Endothelial cell of umbilical vein (primary cell): ENCODE data around the gene CACNA1C. TPM values are rescaled to one million over a fixed set of nuclear protein-coding genes. Genes with fewer than 3 reads are reported as not detected.

ENCODE experiments used
- BruUV-seq: library from RNA; stranded (reverse); fragments of 400-500 nt; replicated peaks from 2 replicates; lab custom pipeline; 2021; lab: Mats Ljungman, UMichigan
- CTCF ChIA-PET: fragments of 300-600, 350-600 bp; sonication (Branson Sonifier 250); formaldehyde crosslinking; loops from one replicate; lab custom pipeline; 2021; ENCODE audit warnings: antibody characterized with exemption, inconsistent platforms; lab: Charles Lee
- POLR2A ChIA-PET: fragments of 300-600, 350-600 bp; sonication (Branson Sonifier 250); formaldehyde crosslinking; loops from one replicate; lab custom pipeline; 2021; ENCODE audit warnings: antibody characterized with exemption, inconsistent platforms; lab: Charles Lee
- DNase-seq: peaks from one replicate; pipeline ENCODE4 v3.0.0-alpha.2; 2011; ENCODE audit warnings: low read depth, low spot score
- FAIRE-seq: peaks from 2 replicates; lab custom pipeline; 2011; peaks lifted over from hg19 to GRCh38; lab: Jason Lieb, UNC
- H2AFZ ChIP-seq: 2 replicates; pipeline ENCODE4 v1.6.0; 2012; ENCODE audit warnings: low read depth, low read length, control low read depth, inconsistent platforms
- H3K27ac ChIP-seq: 2 replicates; pipeline ENCODE4 v1.5.1; 2011; ENCODE audit warnings: low read depth, mild to moderate bottlenecking, control low read depth, low read length, moderate library complexity; ENCODE audit not compliant: insufficient read depth
- H3K27me3 ChIP-seq, 2 experiments: 2 replicates each; pipeline versions ENCODE4 v1.6.0 to v1.6.1; 2011; ENCODE audit warnings: low read length in 2 of 2, mixed read lengths in 1 of 2; ENCODE audit not compliant: control insufficient read depth in 2 of 2, insufficient read depth in 2 of 2
- H3K36me3 ChIP-seq, 2 experiments: 2 replicates in 1 of 2; 3 replicates in 1 of 2; pipeline ENCODE4 v1.5.1; 2011; ENCODE audit warnings: low read length in 2 of 2, mild to moderate bottlenecking in 1 of 2, moderate library complexity in 1 of 2; ENCODE audit not compliant: control insufficient read depth in 2 of 2, insufficient read depth in 2 of 2; ENCODE audit errors: extremely low read depth in 1 of 2
- H3K4me1 ChIP-seq: 3 replicates; pipeline ENCODE4 v1.5.1; 2011; ENCODE audit warnings: mild to moderate bottlenecking, low read length; ENCODE audit not compliant: control insufficient read depth, insufficient read depth; ENCODE audit errors: extremely low read depth
- H3K4me2 ChIP-seq: 2 replicates; pipeline ENCODE4 v1.6.1; 2011; ENCODE audit warnings: low read length, control low read depth, mixed read lengths; ENCODE audit not compliant: insufficient read depth
- H3K4me3 ChIP-seq, 3 experiments: fragments of 200-600 bp in 1 of 3; sonication (generic), shearing (Covaris generic) in 1 of 3; replicated peaks in 1 of 3; 2 replicates each; pipeline ENCODE4 v1.5.1; 2011 to 2016; ENCODE audit warnings: control low read depth in 3 of 3, low read length in 3 of 3, mild to moderate bottlenecking in 2 of 3, inconsistent platforms in 1 of 3, low read depth in 1 of 3, moderate library complexity in 1 of 3; ENCODE audit not compliant: insufficient read depth in 1 of 3
- H3K79me2 ChIP-seq: 2 replicates; pipeline ENCODE4 v1.6.0; 2012; ENCODE audit warnings: low read length, inconsistent platforms; ENCODE audit not compliant: control insufficient read depth, insufficient read depth
- H3K9ac ChIP-seq: replicated peaks from 2 replicates; pipeline ENCODE3; 2011; ENCODE audit warnings: low read length, control low read depth; ENCODE audit not compliant: insufficient read depth; ENCODE audit errors: extremely low read depth
- H3K9me1 ChIP-seq: replicated peaks from 3 replicates; pipeline ENCODE4 v1.6.0; 2011; ENCODE audit warnings: mild to moderate bottlenecking, low read length; ENCODE audit not compliant: control insufficient read depth, insufficient read depth; ENCODE audit errors: extremely low read depth
- H3K9me3 ChIP-seq: replicated peaks from 2 replicates; pipeline ENCODE4 v1.5.1; 2012; ENCODE audit warnings: low read length, inconsistent platforms; ENCODE audit not compliant: control insufficient read depth, insufficient read depth
- H4K20me1 ChIP-seq: replicated peaks from 2 replicates; pipeline ENCODE3; 2011; ENCODE audit warnings: mild to moderate bottlenecking, low read length; ENCODE audit not compliant: control insufficient read depth, insufficient read depth; ENCODE audit errors: extremely low read depth
- EZH2 ChIP-seq: IDR thresholded peaks from 2 replicates; pipeline ENCODE4 v1.6.1; 2012; ENCODE audit warnings: borderline replicate concordance, low read depth, mild to moderate bottlenecking, moderate library complexity, low read length, inconsistent platforms; ENCODE audit not compliant: severe bottlenecking
- FOS ChIP-seq: IDR thresholded peaks from 2 replicates; pipeline ENCODE4 v1.6.1; 2011; ENCODE audit warnings: mild to moderate bottlenecking, low read length, moderate library complexity, borderline replicate concordance; ENCODE audit not compliant: insufficient read depth
- GATA2 ChIP-seq: IDR thresholded peaks from 2 replicates; pipeline ENCODE4 v1.7.0; 2011; ENCODE audit warnings: low read depth, mild to moderate bottlenecking, moderate library complexity, mixed read lengths, low read length; ENCODE audit not compliant: insufficient read length, insufficient read depth
- JUN ChIP-seq: IDR thresholded peaks from 2 replicates; pipeline ENCODE4 v1.6.1; 2011; ENCODE audit warnings: borderline replicate concordance, low read depth; ENCODE audit not compliant: insufficient read length, insufficient read depth
- MYC ChIP-seq: IDR thresholded peaks from one replicate; pipeline ENCODE4 v1.6.1; 2011; ENCODE audit warnings: mild to moderate bottlenecking, low read depth, low read length
- POLR2A ChIP-seq: IDR thresholded peaks from 2 replicates; pipeline ENCODE4 v1.6.1; 2012; ENCODE audit warnings: low read depth, mild to moderate bottlenecking, control low read depth, low read length
- POLR2AphosphoS5 ChIP-seq: IDR thresholded peaks from 2 replicates; pipeline ENCODE4 v1.6.1; 2012; ENCODE audit warnings: low read depth, mild to moderate bottlenecking, control low read depth, low read length, moderate library complexity; ENCODE audit not compliant: insufficient read depth
- dilution Hi-C: fragments of 300-500 bp; cut with MboI; formaldehyde crosslinking; loops from one replicate; pipeline ENCODE4 v1.15.0; 2019; ENCODE audit warnings: low sequenced_read_pairs; ENCODE audit not compliant: extremely low pct_ligation_motif_present
- intact Hi-C: fragments of 100-400 bp; cut with micrococcal nuclease; formaldehyde crosslinking; loops from one replicate; pipeline ENCODE4 v1.10.0; 2022
- polyA plus RNA-seq, 4 experiments: library from polyadenylated mRNA; depleted of rRNA in 3 of 4; stranded (reverse) in 3 of 4; unstranded in 1 of 4; fragments of >200 nt; gene quantifications; 2 replicates each; pipeline versions ENCODE4 v1.2.1 to v1.2.3, GENCODE V29; 2011 to 2012; ENCODE audit warnings: missing spikeins in 1 of 4
- total RNA-seq: library from RNA; stranded (reverse); gene quantifications from 2 replicates; pipeline ENCODE4 v1.2.3, GENCODE V29; 2021
- TF ChIP-seq, protein P1 (sequence below), 2 donors: IDR thresholded peaks; 1 replicate in 1 of 2; 2 replicates in 1 of 2; pipeline ENCODE4 v1.5.1; 2011; ENCODE audit warnings: low read length in 2 of 2, mild to moderate bottlenecking in 2 of 2, moderate library complexity in 2 of 2, control low read depth in 1 of 2, inconsistent platforms in 1 of 2, low read depth in 1 of 2; ENCODE audit not compliant: insufficient read depth in 1 of 2; ENCODE audit errors: extremely low read depth in 1 of 2
- TF ChIP-seq, protein P2 (sequence below): IDR thresholded peaks from 2 replicates; pipeline ENCODE4 v1.6.1; 2011; ENCODE audit not compliant: insufficient read depth, insufficient read length

The CACNA1C gene
- total and polyA plus RNA-seq, 2 donors (not counting 3 experiments of a cell fraction or from before 2014, with no cell fraction given) = not detected

DNA sequence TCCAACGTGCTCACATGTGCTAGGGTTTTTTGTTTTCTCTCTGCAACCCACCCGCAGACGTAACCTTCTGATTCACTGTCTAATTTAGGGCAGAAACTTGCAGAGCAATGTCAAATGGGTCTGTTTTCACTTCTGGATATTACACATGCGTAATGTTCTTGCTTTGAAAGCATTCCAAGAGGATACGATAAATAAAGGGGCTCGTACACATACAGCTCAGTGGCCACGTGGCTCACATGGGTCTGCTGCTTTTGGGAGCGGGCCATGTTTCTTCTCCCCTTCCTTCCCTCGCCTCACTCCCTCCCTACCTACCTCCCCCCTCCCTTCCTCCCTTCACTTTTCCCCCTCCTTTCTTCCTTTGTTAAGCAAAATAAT is 23.4 kb downstream of the CACNA1C start:
- Histone ChIP-seq H3K9me1 (no peaks in the 10 kb centered on the region), H3K4me3 (no peak overlapping the region), H3K27ac (no peak overlapping the region), H3K4me1 (no peaks in the 10 kb centered on the region), H3K36me3 (no peaks in the 10 kb centered on the region), H3K27me3 (no peaks in the 10 kb centered on the region), H3K9ac (no peak overlapping the region), H2AFZ (no peak overlapping the region), H3K79me2 (no peaks in the 10 kb centered on the region), H3K4me2 (no peak overlapping the region), H3K9me3 (no peaks in the 10 kb centered on the region), H4K20me1 (no peaks in the 10 kb centered on the region)
- ChIA-PET CTCF (no interaction called here), POLR2A (no interaction called here)
- no peak for DNase-seq
- intact Hi-C loops = no loop called here
- dilution Hi-C loops = no loop called here
- FAIRE-seq = no peak
- TF ChIP-seq JUN (no peak), POLR2A (no peak), EZH2 (no peak), POLR2AphosphoS5 (no peak)
- BruUV-seq = no TSS peak

DNA sequence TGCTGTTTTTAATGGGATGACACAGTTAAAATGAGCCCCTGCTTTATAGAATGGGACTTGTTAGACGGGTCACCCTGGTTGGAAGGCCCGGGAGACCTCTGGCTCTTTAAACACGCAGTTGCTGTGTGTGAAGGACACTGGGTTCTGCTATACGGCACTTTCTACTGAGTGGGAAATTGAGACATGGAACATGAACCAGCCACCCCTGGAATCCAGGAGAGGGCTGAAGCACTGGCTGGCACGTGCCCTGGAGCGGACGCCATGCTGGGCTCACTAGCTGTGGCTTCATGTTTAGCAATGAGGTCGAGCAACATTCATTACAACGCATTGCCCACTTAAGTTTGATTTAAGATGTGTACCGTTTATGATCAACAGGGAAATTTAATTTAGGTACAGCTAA is 23.9 kb downstream of the CACNA1C start:
- H3K79me2 ChIP-seq = no peaks in the 10 kb centered on the region
- no peaks in the 10 kb centered on the region for H3K27me3 ChIP-seq
- POLR2A ChIA-PET = no interaction called here
- no peak overlapping the region for H2AFZ ChIP-seq
- H3K4me2 ChIP-seq = no peak overlapping the region
- intact Hi-C loops (no loop called here), dilution Hi-C loops (no loop called here)
- CTCF ChIA-PET = no interaction called here
- TF ChIP-seq, protein P1, sequence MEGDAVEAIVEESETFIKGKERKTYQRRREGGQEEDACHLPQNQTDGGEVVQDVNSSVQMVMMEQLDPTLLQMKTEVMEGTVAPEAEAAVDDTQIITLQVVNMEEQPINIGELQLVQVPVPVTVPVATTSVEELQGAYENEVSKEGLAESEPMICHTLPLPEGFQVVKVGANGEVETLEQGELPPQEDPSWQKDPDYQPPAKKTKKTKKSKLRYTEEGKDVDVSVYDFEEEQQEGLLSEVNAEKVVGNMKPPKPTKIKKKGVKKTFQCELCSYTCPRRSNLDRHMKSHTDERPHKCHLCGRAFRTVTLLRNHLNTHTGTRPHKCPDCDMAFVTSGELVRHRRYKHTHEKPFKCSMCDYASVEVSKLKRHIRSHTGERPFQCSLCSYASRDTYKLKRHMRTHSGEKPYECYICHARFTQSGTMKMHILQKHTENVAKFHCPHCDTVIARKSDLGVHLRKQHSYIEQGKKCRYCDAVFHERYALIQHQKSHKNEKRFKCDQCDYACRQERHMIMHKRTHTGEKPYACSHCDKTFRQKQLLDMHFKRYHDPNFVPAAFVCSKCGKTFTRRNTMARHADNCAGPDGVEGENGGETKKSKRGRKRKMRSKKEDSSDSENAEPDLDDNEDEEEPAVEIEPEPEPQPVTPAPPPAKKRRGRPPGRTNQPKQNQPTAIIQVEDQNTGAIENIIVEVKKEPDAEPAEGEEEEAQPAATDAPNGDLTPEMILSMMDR (IDR thresholded peaks at IDR 0.05; ENCODE audit: extremely low read depth in 1 of 2, insufficient read depth in 1 of 2, low read depth in 1 of 2, low read length in 2 of 2) = no peak
- TF ChIP-seq, protein P2, sequence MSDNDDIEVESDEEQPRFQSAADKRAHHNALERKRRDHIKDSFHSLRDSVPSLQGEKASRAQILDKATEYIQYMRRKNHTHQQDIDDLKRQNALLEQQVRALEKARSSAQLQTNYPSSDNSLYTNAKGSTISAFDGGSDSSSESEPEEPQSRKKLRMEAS = no peak
- TF ChIP-seq POLR2A (no peak), POLR2AphosphoS5 (no peak), JUN (no peak), EZH2 (no peak), MYC (no peak), GATA2 (no peak), FOS (no peak)
- no peak overlapping the region for H3K27ac ChIP-seq
- no peaks in the 10 kb centered on the region for H3K9me3 ChIP-seq
- FAIRE-seq (no peak), DNase-seq (no peak)
- H4K20me1 ChIP-seq = no peaks in the 10 kb centered on the region
- no peak overlapping the region for H3K9ac ChIP-seq
- BruUV-seq = no TSS peak
- H3K4me1 ChIP-seq = no peaks in the 10 kb centered on the region
- no peaks in the 10 kb centered on the region for H3K9me1 ChIP-seq
- H3K36me3 ChIP-seq = no peaks in the 10 kb centered on the region
- no peak overlapping the region for H3K4me3 ChIP-seq
